GM12864 (cell line): ENCODE data around the gene SEC14L5.

Experiments
- DNase-seq: peaks from one replicate; pipeline ENCODE4 v3.0.0-alpha.2; 2011; ENCODE audit warnings: low read depth
- H3K4me3 ChIP-seq: 2 replicates; pipeline ENCODE4 v1.5.1; 2011; ENCODE audit warnings: mild to moderate bottlenecking, low read depth, low read length, control low read depth
- CTCF ChIP-seq: IDR thresholded peaks from 2 replicates; pipeline ENCODE4 v1.5.1; 2011; ENCODE audit warnings: low read depth, mild to moderate bottlenecking, moderate library complexity, low read length, control low read depth, inconsistent platforms; ENCODE audit errors: missing control alignments

The SEC14L5 gene

GRCh38 chr16:5060073-5060641 is 102.0 kb downstream of the SEC14L5 start:
- no peak overlapping the region for H3K4me3 ChIP-seq
- no peak for DNase-seq
- no peak for TF ChIP-seq CTCF

GRCh38 chr16:5062051-5062450 is 103.9 kb downstream of the SEC14L5 start:
- no peak for DNase-seq
- no peak overlapping the region for H3K4me3 ChIP-seq
- TF ChIP-seq CTCF = no peak

- peak; percentile 22 for TF ChIP-seq CTCF
- no peak for DNase-seq
- H3K4me3 ChIP-seq = no peak overlapping the region
Measured at GRCh38 chr16:5062790-5063765, 104.9 kb downstream of the SEC14L5 start.

GRCh38 chr16:5064915-5065314 is 106.8 kb downstream of the SEC14L5 start:
- no peak for DNase-seq
- no peak for TF ChIP-seq CTCF
- H3K4me3 ChIP-seq = no peak overlapping the region

GRCh38 chr16:5065326-5065725 is 107.2 kb downstream of the SEC14L5 start:
- DNase-seq = no peak
- H3K4me3 ChIP-seq = no peak overlapping the region
- no peak for TF ChIP-seq CTCF

GRCh38 chr16:5065813-5066212 is 107.7 kb downstream of the SEC14L5 start, which contains the start of gene C16orf89:
TSS of gene C16orf89 (minus strand) at chr16:5065956. CDS start at chr16:5065908, 48 bp downstream.
- TF ChIP-seq CTCF = no peak
- no peak for DNase-seq
- no peak within 1 kb of the TSS for H3K4me3 ChIP-seq

- no peak for TF ChIP-seq CTCF
- no peak overlapping the region for H3K4me3 ChIP-seq
- no peak for DNase-seq
Measured at GRCh38 chr16:5066511-5066910, 108.4 kb downstream of the SEC14L5 start.
